Measurements from ENCODE around the gene HIPK2. TPM values are rescaled to one million over a fixed set of nuclear protein-coding genes. Genes with fewer than 3 reads are reported as not detected.

The HIPK2 gene
- total RNA-seq, result 10 to 100 TPM; 17.9 to 35.9 (median 22.4) TPM

DNA sequence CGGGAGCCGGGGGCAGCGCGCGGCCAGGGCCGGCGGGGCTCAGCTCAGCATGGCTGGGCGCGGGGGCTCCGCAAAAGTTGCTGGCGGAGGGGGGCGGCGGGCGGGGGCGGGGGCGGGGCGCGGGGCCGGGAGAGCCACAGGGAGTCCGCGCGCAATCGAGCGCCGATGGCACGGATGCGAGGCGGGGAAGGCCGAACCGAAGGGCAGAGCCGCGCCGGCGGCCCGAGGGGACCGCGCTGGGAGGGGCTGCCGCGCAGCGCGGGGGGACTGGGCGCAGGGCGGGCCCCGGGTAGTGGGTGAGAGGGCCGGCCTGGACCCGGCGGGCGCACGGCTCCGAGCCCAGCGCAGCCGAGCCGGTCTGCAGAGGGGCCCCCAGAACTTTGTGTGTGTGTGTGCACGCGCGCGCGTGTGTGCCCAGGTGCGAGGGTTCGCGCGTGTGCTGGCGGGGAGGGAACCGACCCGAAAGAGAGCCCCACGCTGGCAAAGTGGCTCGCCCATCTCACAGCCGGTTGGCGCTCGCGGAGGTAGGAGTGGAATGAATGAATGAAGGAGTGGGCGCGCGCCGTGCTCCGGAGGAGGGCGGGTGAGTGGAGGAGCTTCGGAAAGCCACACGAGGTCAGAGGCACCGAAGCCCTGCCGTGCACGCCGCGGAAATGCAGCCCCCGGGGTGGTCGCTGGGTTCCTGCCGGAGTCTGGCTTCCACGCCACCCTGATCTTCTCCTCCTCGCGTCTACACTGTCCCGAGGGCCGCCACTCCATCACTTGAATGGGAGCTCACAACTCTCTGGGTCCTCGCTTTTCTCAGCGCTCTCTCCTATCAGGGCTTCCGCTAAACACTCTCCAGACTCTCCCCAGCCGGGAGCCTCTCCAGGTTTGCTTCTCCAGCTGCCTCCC, at the start of gene HIPK2:
Gene HIPK2, minus strand, starts transcription at position 51 of the 894 bp plus-strand sequence. CDS start 375 bp downstream, outside the sequence.
- peaks cover 0 to 6% of the 10 kb centered on the region in 2 donors for H3K36me3 ChIP-seq
- no peak for TF ChIP-seq EP300 (IDR thresholded peaks at IDR 0.05)
- no peak for TF ChIP-seq POLR2A (IDR thresholded peaks at IDR 0.05)
- no peak for TF ChIP-seq POLR2AphosphoS5 (IDR thresholded peaks at IDR 0.05)
- TF ChIP-seq, protein P1, sequence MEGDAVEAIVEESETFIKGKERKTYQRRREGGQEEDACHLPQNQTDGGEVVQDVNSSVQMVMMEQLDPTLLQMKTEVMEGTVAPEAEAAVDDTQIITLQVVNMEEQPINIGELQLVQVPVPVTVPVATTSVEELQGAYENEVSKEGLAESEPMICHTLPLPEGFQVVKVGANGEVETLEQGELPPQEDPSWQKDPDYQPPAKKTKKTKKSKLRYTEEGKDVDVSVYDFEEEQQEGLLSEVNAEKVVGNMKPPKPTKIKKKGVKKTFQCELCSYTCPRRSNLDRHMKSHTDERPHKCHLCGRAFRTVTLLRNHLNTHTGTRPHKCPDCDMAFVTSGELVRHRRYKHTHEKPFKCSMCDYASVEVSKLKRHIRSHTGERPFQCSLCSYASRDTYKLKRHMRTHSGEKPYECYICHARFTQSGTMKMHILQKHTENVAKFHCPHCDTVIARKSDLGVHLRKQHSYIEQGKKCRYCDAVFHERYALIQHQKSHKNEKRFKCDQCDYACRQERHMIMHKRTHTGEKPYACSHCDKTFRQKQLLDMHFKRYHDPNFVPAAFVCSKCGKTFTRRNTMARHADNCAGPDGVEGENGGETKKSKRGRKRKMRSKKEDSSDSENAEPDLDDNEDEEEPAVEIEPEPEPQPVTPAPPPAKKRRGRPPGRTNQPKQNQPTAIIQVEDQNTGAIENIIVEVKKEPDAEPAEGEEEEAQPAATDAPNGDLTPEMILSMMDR (IDR thresholded peaks at IDR 0.05), result no peak
- H3K27ac ChIP-seq, result peak within 1 kb of the TSS; percentile 92 to 98 (median 96)
- peak; percentile 84 for ATAC-seq
- no peaks in the 10 kb centered on the region for H3K27me3 ChIP-seq
- H3K9me3 ChIP-seq, result no peaks in the 10 kb centered on the region
- peak within 1 kb of the TSS; percentile 88 to 97 for H3K4me3 ChIP-seq
- 0% methylated on average over 2 to 6 of the region's 96 CpGs for WGBS, 2 donors (ENCODE audit: low coverage in 1 of 2)
- peaks cover 0 to 38% (median 12%) of the 10 kb centered on the region in 3 donors for H3K4me1 ChIP-seq

DNA sequence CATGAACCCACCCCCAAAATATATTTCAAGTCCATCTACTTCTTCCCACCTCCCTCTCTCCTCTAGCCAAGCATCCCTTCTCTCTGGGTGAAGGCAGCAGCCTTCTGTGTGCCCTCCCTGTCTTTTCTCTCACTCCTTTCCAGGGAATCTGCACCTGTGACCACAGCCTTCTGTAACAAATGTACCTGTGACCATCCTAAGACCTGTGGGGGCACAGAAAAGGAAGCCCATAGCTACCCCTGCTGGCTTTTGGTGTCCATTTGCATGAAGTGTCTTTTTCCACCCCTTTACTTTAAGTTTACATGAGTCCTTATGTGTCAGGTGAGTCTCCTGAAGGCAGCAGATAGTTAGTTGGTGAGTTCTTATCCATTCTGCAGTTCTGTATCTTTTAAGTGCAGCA, 49.2 kb upstream of the HIPK2 start:
- TF ChIP-seq POLR2A (IDR thresholded peaks at IDR 0.05) (no peak), POLR2AphosphoS5 (IDR thresholded peaks at IDR 0.05) (no peak), EP300 (IDR thresholded peaks at IDR 0.05) (no peak)
- TF ChIP-seq, protein P1 (IDR thresholded peaks at IDR 0.05), result no peak
- Histone ChIP-seq H3K4me3 (no peak overlapping the region), H3K4me1 (no peaks in the 10 kb centered on the region), H3K27me3 (no peaks in the 10 kb centered on the region), H3K27ac (no peak overlapping the region), H3K36me3 (no peaks in the 10 kb centered on the region), H3K9me3 (no peaks in the 10 kb centered on the region)
- no peak for ATAC-seq

DNA sequence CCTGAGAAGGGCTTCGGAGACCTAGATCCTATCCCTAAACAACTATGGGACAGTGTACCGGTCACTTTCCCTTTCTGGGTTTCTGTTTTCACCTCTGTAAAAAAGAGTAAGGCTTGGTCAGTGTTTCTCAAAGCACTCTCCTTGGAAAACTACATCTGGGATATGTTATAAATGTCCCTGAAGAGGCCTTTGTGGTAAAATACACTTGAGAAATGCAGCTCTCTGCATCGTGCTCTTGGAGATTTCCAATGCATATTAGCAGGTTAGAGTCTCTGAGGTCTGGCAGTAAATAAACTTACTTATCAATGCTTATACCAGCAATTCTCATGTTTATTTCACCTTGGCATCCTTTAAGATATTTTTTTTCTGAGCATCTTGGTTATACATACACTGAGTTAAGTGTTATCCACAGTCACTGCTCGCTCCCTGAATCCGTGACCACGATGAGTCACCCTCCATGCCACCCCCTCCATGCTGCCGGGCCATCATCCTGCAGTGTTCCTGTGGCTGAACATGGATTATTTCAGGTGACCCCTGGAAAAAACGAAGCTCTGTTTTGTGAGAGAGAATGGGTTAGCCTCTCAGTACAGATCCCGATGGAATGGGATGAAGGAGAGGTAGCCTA, 48.0 kb upstream of the HIPK2 start:
- no peak overlapping the region for H3K4me3 ChIP-seq
- H3K27me3 ChIP-seq, result no peaks in the 10 kb centered on the region
- no peak for ATAC-seq
- TF ChIP-seq EP300 (IDR thresholded peaks at IDR 0.05), result no peak
- TF ChIP-seq, protein P1 (IDR thresholded peaks at IDR 0.05), result no peak
- no peak for TF ChIP-seq POLR2A (IDR thresholded peaks at IDR 0.05)
- no peak for TF ChIP-seq POLR2AphosphoS5 (IDR thresholded peaks at IDR 0.05)
- WGBS, 2 donors (ENCODE audit: low coverage in 1 of 2), result 59 to 62% methylated on average over 7 to 9 of the region's 9 CpGs
- no peaks in the 10 kb centered on the region for H3K36me3 ChIP-seq
- no peak overlapping the region for H3K27ac ChIP-seq
- H3K4me1 ChIP-seq, result no peaks in the 10 kb centered on the region
- H3K9me3 ChIP-seq, result no peaks in the 10 kb centered on the region

DNA sequence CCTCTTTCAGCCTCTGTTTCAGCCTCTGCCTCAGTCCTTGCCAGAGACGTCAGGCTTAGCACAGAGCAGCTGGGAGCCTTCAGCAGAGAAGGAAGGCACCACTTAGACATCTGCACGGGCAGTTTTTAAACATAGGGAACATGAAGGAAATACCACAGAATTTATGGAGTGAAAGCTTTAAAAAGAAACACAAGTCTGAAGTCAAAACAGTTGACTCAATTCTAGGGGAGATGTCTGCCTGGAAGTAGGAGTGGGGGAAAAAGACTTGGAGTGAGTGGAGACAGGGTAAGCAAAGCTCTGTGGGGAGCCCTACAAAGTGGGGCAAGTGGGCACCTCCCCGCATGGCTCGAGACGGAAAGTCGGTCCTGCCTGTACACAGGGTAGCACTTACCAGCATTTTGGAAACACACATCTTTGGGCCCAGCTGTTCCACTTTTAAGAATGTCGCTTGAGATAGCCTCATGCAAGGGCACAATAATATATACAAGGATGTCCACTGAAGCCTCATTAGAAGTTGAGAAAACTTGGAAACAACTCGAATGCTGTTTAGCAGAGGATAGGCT, 46.2 kb upstream of the HIPK2 start:
- Histone ChIP-seq H3K36me3 (no peaks in the 10 kb centered on the region), H3K27ac (peak overlapping the region in 1 of 4 donors; percentile 9), H3K4me1 (no peaks in the 10 kb centered on the region), H3K9me3 (no peaks in the 10 kb centered on the region), H3K4me3 (no peak overlapping the region), H3K27me3 (no peaks in the 10 kb centered on the region)
- TF ChIP-seq EP300 (IDR thresholded peaks at IDR 0.05) (no peak), POLR2AphosphoS5 (IDR thresholded peaks at IDR 0.05) (no peak), POLR2A (IDR thresholded peaks at IDR 0.05) (no peak)
- TF ChIP-seq, protein P1 (IDR thresholded peaks at IDR 0.05), result no peak
- WGBS, 2 donors (ENCODE audit: low coverage in 1 of 2), result 20% methylated on average over 6 of the region's 8 CpGs
- ATAC-seq, result peak; percentile 41
